HG03432 (cell line): ENCODE data around the gene CACNA1C.

ENCODE experiments used
- ATAC-seq: cut with Tn5 transposase; IDR thresholded peaks from one replicate; pipeline ENCODE4 v1.9.1; 2021; ENCODE audit warnings: mild to moderate bottlenecking, moderate library complexity; ENCODE audit not compliant: unreplicated experiment

CACNA1C gene

GRCh38 chr12:2403221-2403976 lies 350.6 kb downstream of the CACNA1C start:
- no peak for ATAC-seq

- ATAC-seq: no peak
These were observed 352.3 kb downstream of the CACNA1C start for GRCh38 chr12:2405039-2405438.

GRCh38 chr12:2406903-2407302 lies 354.1 kb downstream of the CACNA1C start:
- no peak for ATAC-seq

GRCh38 chr12:2408262-2408661 lies 355.5 kb downstream of the CACNA1C start:
- ATAC-seq: no peak

GRCh38 chr12:2409656-2410265 lies 357.0 kb downstream of the CACNA1C start:
- ATAC-seq: no peak

- no peak for ATAC-seq
These were observed 357.7 kb downstream of the CACNA1C start for GRCh38 chr12:2410496-2410895.

- ATAC-seq: no peak
These were observed 358.2 kb downstream of the CACNA1C start for GRCh38 chr12:2411011-2411410.

- no peak for ATAC-seq
These were observed 359.0 kb downstream of the CACNA1C start for GRCh38 chr12:2411616-2412304.

- ATAC-seq: no peak
These were observed 359.5 kb downstream of the CACNA1C start for GRCh38 chr12:2412305-2412643.

- ATAC-seq: no peak
These were observed 360.5 kb downstream of the CACNA1C start for GRCh38 chr12:2413301-2413700.

- no peak for ATAC-seq
These were observed 361.4 kb downstream of the CACNA1C start for GRCh38 chr12:2413999-2414792.

GRCh38 chr12:2414810-2415567 lies 362.2 kb downstream of the CACNA1C start:
- no peak for ATAC-seq

- ATAC-seq: no peak
These were observed 362.8 kb downstream of the CACNA1C start for GRCh38 chr12:2415568-2415944.

GRCh38 chr12:2416158-2416557 lies 363.4 kb downstream of the CACNA1C start:
- ATAC-seq: no peak

- ATAC-seq: no peak
These were observed 364.8 kb downstream of the CACNA1C start for GRCh38 chr12:2417481-2418160.

- no peak for ATAC-seq
These were observed 365.8 kb downstream of the CACNA1C start for GRCh38 chr12:2418579-2418978.

- no peak for ATAC-seq
These were observed 369.8 kb downstream of the CACNA1C start for GRCh38 chr12:2422591-2422990.

GRCh38 chr12:2429032-2429431 lies 376.2 kb downstream of the CACNA1C start:
- ATAC-seq: no peak

- ATAC-seq: no peak
These were observed 379.0 kb downstream of the CACNA1C start for GRCh38 chr12:2431810-2432209.

- no peak for ATAC-seq
These were observed 380.1 kb downstream of the CACNA1C start for GRCh38 chr12:2432856-2433255.
